Astrocyte of the spinal cord (primary cell): ENCODE results near the gene C1orf52.

Experiments used
- DNase-seq: peaks from one replicate; pipeline ENCODE4 v3.0.0; 2011; ENCODE audit warnings: low read depth, low spot score
- H3K4me3 ChIP-seq: 2 replicates; pipeline ENCODE4 v1.5.1; 2011; ENCODE audit warnings: low read depth, mild to moderate bottlenecking, low read length, moderate library complexity
- in situ Hi-C: cut with HindIII; loops from 2 replicates; pipeline ENCODE4 v1.10.0; 2017; ENCODE audit warnings: low sequenced_read_pairs
- TF ChIP-seq, protein P1 (sequence below): IDR thresholded peaks from 2 replicates; pipeline ENCODE4 v1.5.1; 2012; ENCODE audit warnings: low read depth, mild to moderate bottlenecking, low read length, inconsistent platforms

Gene C1orf52

DNA sequence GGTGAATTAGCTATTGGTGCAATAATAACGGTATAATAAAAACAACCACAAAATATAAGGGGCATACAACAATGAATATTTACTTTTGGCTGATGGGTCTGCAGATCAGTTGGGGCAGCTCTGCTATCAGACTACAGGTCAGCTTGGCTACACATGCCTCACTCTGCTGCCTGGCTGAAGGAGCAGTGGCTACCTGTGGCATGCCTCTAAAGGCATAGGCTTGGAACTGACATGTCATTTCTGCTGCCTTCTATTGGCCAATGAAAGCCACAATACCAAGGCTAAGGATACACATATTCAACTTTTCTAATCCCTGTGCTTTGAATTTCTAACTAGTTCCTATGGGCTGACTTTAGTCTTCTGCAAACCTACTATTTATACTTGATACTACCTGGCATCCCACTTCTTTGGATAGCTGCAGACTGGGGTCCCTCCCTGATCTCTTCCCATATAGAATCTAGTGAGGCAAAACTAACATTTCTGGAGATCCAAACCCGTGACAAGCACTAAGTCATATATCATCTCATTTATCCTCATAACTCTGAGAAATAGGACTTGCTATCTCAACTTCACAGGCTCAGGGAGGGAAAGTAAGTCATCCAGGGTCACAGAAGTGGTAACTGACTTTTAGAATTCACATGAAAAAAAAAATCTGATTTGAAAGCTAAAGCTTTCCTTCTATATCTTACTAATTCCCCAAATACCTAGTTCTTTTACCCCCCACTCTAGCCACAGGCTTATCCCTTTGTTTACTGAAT, 39.4 kb downstream of the C1orf52 start:
- DNase-seq: no peak
- TF ChIP-seq, protein P1, sequence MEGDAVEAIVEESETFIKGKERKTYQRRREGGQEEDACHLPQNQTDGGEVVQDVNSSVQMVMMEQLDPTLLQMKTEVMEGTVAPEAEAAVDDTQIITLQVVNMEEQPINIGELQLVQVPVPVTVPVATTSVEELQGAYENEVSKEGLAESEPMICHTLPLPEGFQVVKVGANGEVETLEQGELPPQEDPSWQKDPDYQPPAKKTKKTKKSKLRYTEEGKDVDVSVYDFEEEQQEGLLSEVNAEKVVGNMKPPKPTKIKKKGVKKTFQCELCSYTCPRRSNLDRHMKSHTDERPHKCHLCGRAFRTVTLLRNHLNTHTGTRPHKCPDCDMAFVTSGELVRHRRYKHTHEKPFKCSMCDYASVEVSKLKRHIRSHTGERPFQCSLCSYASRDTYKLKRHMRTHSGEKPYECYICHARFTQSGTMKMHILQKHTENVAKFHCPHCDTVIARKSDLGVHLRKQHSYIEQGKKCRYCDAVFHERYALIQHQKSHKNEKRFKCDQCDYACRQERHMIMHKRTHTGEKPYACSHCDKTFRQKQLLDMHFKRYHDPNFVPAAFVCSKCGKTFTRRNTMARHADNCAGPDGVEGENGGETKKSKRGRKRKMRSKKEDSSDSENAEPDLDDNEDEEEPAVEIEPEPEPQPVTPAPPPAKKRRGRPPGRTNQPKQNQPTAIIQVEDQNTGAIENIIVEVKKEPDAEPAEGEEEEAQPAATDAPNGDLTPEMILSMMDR: no peak
- no peak overlapping the region for H3K4me3 ChIP-seq
- in situ Hi-C loops: no loop called here

DNA sequence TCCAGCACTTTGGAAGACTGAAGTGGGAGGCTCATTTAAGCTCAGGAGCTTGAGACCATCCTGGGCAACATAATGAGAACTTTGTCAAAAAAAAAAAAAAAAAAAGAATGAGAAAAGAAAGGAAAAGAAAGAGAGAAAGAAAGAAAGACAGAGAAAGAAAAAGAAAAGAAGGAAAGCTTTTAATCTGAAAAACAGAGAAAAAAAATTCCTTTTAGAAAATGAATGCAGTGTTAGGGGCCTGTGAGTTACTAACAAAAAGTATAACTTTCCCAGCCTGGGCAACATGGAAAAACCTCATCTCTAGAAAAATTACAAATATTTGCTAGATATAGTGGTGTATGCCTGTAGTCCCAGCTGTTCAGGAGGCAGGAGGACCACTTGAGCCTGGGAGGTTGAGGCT, 42.8 kb downstream of the C1orf52 start:
- TF ChIP-seq, protein P1: no peak
- in situ Hi-C loops: no loop called here
- DNase-seq: no peak
- no peak overlapping the region for H3K4me3 ChIP-seq

DNA sequence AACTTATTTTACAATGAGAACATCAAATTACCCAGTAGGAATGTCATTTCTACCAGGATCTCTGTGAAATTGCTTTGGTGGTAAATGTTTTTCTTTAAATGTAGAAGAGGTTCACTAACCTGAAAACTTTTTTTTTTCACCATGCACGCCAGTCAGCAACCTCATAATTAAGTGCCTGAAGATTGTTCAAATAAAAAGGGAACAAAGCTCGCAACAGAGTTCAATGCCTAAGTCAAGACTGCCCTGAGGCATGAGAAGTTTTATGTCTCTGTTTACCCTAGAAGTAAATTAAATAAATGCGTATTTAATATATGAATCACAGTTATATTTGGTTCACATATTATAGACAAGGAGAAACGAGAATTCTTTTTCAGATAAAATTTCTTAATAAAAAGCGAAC, 44.8 kb downstream of the C1orf52 start:
- TF ChIP-seq, protein P1: no peak
- no peak for DNase-seq
- H3K4me3 ChIP-seq: no peak overlapping the region
- in situ Hi-C loops: no loop called here

DNA sequence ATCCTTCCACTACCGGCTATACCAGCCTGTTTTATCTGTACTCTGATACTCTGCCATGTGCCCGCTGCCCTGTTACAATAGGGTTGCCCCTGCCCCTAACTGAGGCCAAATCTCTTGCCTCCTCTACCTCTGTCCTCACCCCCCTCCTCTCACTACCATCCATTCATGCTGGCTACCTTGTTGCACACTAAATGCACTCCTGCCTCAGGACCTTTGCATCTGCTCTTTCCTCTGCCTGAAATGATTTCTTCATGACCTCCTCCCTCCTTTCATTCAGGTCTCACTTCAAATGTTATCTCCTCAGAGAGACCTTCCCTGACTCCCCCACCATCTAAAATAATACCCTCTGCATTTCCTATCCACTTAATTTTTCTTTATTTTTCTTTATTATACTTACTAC, 51.0 kb downstream of the C1orf52 start:
- no peak overlapping the region for H3K4me3 ChIP-seq
- in situ Hi-C loops: no loop called here
- no peak for DNase-seq
- TF ChIP-seq, protein P1: no peak

DNA sequence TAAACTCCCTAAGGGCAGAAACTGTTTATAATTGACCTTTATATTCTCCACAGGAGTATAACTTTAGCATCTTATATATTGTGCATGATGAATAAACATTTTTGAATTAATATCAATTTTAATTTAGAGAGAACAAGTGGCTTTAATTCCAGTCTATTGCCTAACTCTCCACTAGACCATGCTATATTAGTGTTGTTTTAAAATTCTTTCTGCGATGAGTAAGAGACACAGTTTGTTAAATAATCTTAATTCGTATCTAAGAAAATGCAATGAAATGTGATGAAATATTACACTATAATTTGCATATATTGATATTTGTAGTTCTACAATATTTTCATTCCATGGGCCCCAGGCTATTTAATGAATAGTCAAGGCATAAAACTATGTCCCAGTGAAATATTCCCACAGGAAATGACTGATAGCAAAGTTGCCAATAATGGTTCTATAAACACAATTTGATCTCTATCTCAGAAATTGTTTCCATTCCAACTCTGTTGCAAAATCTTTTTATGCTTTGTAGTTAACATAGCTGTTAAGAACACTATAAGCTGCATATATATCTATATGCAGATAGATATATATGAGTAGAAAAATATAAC, 55.8 kb downstream of the C1orf52 start:
- in situ Hi-C loops: no loop called here
- DNase-seq: peak; percentile 2
- TF ChIP-seq, protein P1: no peak
- H3K4me3 ChIP-seq: no peak overlapping the region

DNA sequence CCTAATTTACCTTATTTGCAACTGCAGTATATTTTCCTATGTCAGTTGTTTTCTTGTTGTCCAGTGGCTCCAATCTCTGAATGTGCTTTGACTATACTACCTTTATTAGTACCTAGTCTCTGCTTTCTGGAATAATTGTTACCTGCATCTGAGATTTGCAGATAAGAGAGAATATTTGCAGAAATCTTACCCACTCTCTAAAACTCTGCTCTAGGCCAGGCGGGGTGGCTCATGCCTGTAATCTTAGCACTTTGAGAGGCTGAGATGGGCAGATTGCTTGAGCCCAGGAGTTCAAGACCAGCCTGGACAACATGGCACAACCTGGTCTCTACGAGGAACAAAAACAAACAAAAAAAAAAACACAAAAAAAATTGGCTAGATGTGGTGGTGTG, 56.6 kb downstream of the C1orf52 start:
- DNase-seq: no peak
- H3K4me3 ChIP-seq: no peak overlapping the region
- in situ Hi-C loops: no loop called here
- TF ChIP-seq, protein P1: no peak
